H1 (cell line): ENCODE measurements around the gene C2orf66. TPM values are rescaled to one million over a fixed set of nuclear protein-coding genes. Genes with fewer than 3 reads are reported as not detected.

Experiments used
- CTCF ChIA-PET: fragments of 300-600 bp; sonication (Branson Sonifier 250); formaldehyde crosslinking; loops from one replicate; lab custom pipeline; 2021; ENCODE audit not compliant: partially characterized antibody; lab: Charles Lee
- POLR2A ChIA-PET: fragments of 300-600 bp; sonication (Branson Sonifier 250); formaldehyde crosslinking; loops from one replicate; lab custom pipeline; 2021; ENCODE audit warnings: inconsistent platforms; ENCODE audit not compliant: partially characterized antibody; lab: Charles Lee
- DNase-seq, 2 experiments: peaks; one replicate each; pipeline versions ENCODE4 v3.0.0 to v3.0.0-alpha.2; 2010 to 2022; ENCODE audit warnings: low spot score in 2 of 2, low read depth in 1 of 2, mixed read lengths in 1 of 2
- FAIRE-seq: peaks from 2 replicates; lab custom pipeline; 2011; peaks lifted over from hg19 to GRCh38; lab: Jason Lieb, UNC
- H2AFZ ChIP-seq: 2 replicates; pipeline ENCODE4 v1.8.1; 2012; ENCODE audit warnings: low read length, inconsistent platforms
- H2AK5ac ChIP-seq: 2 replicates; pipeline ENCODE4 v1.6.1; 2013; ENCODE audit warnings: low read depth, low read length
- H2BK120ac ChIP-seq: replicated peaks from 2 replicates; pipeline ENCODE3; 2013; ENCODE audit warnings: low read depth, low read length, inconsistent platforms
- H2BK12ac ChIP-seq: 2 replicates; pipeline ENCODE4 v1.6.1; 2013; ENCODE audit warnings: low read depth, low read length
- H2BK15ac ChIP-seq: 2 replicates; pipeline ENCODE4 v1.6.1; 2013; ENCODE audit warnings: low read length
- H2BK20ac ChIP-seq: 2 replicates; pipeline ENCODE4 v1.6.1; 2013; ENCODE audit warnings: low read length
- H2BK5ac ChIP-seq: 2 replicates; pipeline ENCODE4 v1.6.1; 2013; ENCODE audit warnings: low read depth, low read length
- H3K14ac ChIP-seq: 2 replicates; pipeline ENCODE4 v1.6.1; 2013; ENCODE audit warnings: inconsistent platforms; ENCODE audit not compliant: insufficient read length
- H3K18ac ChIP-seq: 2 replicates; pipeline ENCODE4 v1.6.1; 2013; ENCODE audit warnings: low read length; ENCODE audit errors: extremely low read depth
- H3K23ac ChIP-seq: 2 replicates; pipeline ENCODE4 v1.6.1; 2013; ENCODE audit warnings: inconsistent platforms; ENCODE audit not compliant: insufficient read length
- H3K23me2 ChIP-seq: 2 replicates; pipeline ENCODE4 v1.6.1; 2013; ENCODE audit warnings: low read depth, low read length
- H3K27ac ChIP-seq: 2 replicates; pipeline ENCODE4 v1.6.1; 2011; ENCODE audit warnings: low read depth, low read length, inconsistent platforms
- H3K27me3 ChIP-seq, 4 experiments: replicated peaks in 1 of 4; 1 replicate in 1 of 4; 2 replicates in 3 of 4; pipeline versions ENCODE4 v1.6.1 to v1.8.1; 2011 to 2013; ENCODE audit warnings: low read length in 3 of 4, mild to moderate bottlenecking in 3 of 4, inconsistent platforms in 2 of 4, mixed read lengths in 2 of 4, moderate library complexity in 1 of 4; ENCODE audit not compliant: control insufficient read depth in 3 of 4, insufficient read depth in 3 of 4; ENCODE audit errors: extremely low read depth in 1 of 4
- H3K36me3 ChIP-seq, 4 experiments: 2 replicates each; pipeline versions ENCODE4 v1.6.1 to v1.8.1; 2011 to 2013; ENCODE audit warnings: mild to moderate bottlenecking in 4 of 4, low read length in 3 of 4, moderate library complexity in 2 of 4, control low read depth in 1 of 4, inconsistent platforms in 1 of 4; ENCODE audit not compliant: insufficient read depth in 4 of 4, control insufficient read depth in 2 of 4
- H3K4ac ChIP-seq: replicated peaks from 2 replicates; pipeline ENCODE3; 2013; ENCODE audit warnings: low read length, low read depth, mixed read lengths, inconsistent platforms; ENCODE audit not compliant: insufficient read length
- H3K4me1 ChIP-seq, 4 experiments: replicated peaks in 1 of 4; 1 replicate in 1 of 4; 2 replicates in 3 of 4; pipeline versions ENCODE4 v1.6.1 to v1.8.1; 2011 to 2013; ENCODE audit warnings: low read length in 3 of 4, inconsistent platforms in 2 of 4, mixed read lengths in 1 of 4; ENCODE audit not compliant: insufficient read depth in 4 of 4, control insufficient read depth in 3 of 4
- H3K4me2 ChIP-seq, 2 experiments: 2 replicates each; pipeline versions ENCODE4 v1.6.1 to v1.8.1; 2011 to 2013; ENCODE audit warnings: low read depth in 2 of 2, low read length in 2 of 2, control low read depth in 1 of 2, inconsistent platforms in 1 of 2, mild to moderate bottlenecking in 1 of 2; ENCODE audit not compliant: insufficient read depth in 1 of 2
- H3K4me3 ChIP-seq, 4 experiments: fragments of 200-600, 300-600 bp in 1 of 4; sonication (generic), shearing (Covaris generic), sonication (Bioruptor Twin) in 1 of 4; 2 replicates each; pipeline versions ENCODE4 v1.5.1 to v1.8.1; 2011 to 2016; ENCODE audit warnings: low read length in 4 of 4, low read depth in 3 of 4, control low read depth in 2 of 4, inconsistent platforms in 2 of 4, mild to moderate bottlenecking in 2 of 4, mixed read lengths in 1 of 4, moderate library complexity in 1 of 4; ENCODE audit not compliant: insufficient read depth in 2 of 4; ENCODE audit errors: extremely low read depth in 1 of 4
- H3K56ac ChIP-seq: replicated peaks from 2 replicates; pipeline ENCODE3; 2013; ENCODE audit warnings: low read depth, mild to moderate bottlenecking, mixed read lengths, low read length, inconsistent platforms; ENCODE audit not compliant: insufficient read length
- H3K79me1 ChIP-seq: 2 replicates; pipeline ENCODE4 v1.6.1; 2013; ENCODE audit warnings: low read depth, low read length, control low read depth
- H3K79me2 ChIP-seq, 2 experiments: 2 replicates each; pipeline versions ENCODE4 v1.6.1 to v1.8.1; 2012 to 2013; ENCODE audit warnings: low read length in 2 of 2, mild to moderate bottlenecking in 2 of 2, inconsistent platforms in 1 of 2; ENCODE audit not compliant: insufficient read depth in 2 of 2, control insufficient read depth in 1 of 2
- H3K9ac ChIP-seq, 4 experiments: replicated peaks in 1 of 4; 1 replicate in 1 of 4; 2 replicates in 3 of 4; pipeline versions ENCODE4 v1.6.1 to v1.8.1; 2011 to 2013; ENCODE audit warnings: low read depth in 3 of 4, low read length in 3 of 4, control low read depth in 2 of 4, mild to moderate bottlenecking in 2 of 4, moderate library complexity in 2 of 4, inconsistent platforms in 1 of 4; ENCODE audit errors: extremely low read depth in 1 of 4
- H3K9me3 ChIP-seq, 2 experiments: 2 replicates each; pipeline versions ENCODE4 v1.6.1 to v1.8.1; 2012 to 2013; ENCODE audit warnings: mild to moderate bottlenecking in 2 of 2, moderate library complexity in 2 of 2, control low read depth in 1 of 2, inconsistent platforms in 1 of 2, low read depth in 1 of 2, low read length in 1 of 2, mixed read lengths in 1 of 2; ENCODE audit not compliant: insufficient read depth in 2 of 2
- H4K20me1 ChIP-seq, 2 experiments: replicated peaks in 1 of 2; 2 replicates each; pipeline versions ENCODE3 to v1.8.1; 2011 to 2013; ENCODE audit warnings: inconsistent platforms in 2 of 2, low read length in 2 of 2, mild to moderate bottlenecking in 1 of 2; ENCODE audit not compliant: insufficient read depth in 2 of 2, control insufficient read depth in 1 of 2
- H4K5ac ChIP-seq: 2 replicates; pipeline ENCODE4 v1.6.1; 2013; ENCODE audit warnings: low read length, low read depth, mixed read lengths, inconsistent platforms; ENCODE audit not compliant: insufficient read length
- H4K8ac ChIP-seq: 2 replicates; pipeline ENCODE4 v1.8.0; 2013; ENCODE audit warnings: mild to moderate bottlenecking, moderate library complexity, low read length, inconsistent platforms; ENCODE audit not compliant: insufficient read depth; ENCODE audit errors: extremely low read depth
- H4K91ac ChIP-seq: replicated peaks from 2 replicates; pipeline ENCODE3; 2013; ENCODE audit warnings: low read length, mixed read lengths, inconsistent platforms; ENCODE audit not compliant: insufficient read length
- BACH1 ChIP-seq: IDR thresholded peaks from 2 replicates; pipeline ENCODE4 v1.6.1; 2012; ENCODE audit warnings: low read length, improper control_type of control experiment
- CBX8 ChIP-seq: fragments of 300-800, 300-1000 bp; sonication (generic); IDR thresholded peaks from 2 replicates; pipeline ENCODE4 v1.7.1; 2016; ENCODE audit warnings: low read depth, low read length, borderline replicate concordance
- CHD1 ChIP-seq: IDR thresholded peaks from 2 replicates; pipeline ENCODE4 v1.6.1; 2012; ENCODE audit warnings: low read depth, low read length, improper control_type of control experiment
- CREB1 ChIP-seq: IDR thresholded peaks from 2 replicates; pipeline ENCODE4 v1.6.1; 2012; ENCODE audit warnings: inconsistent platforms
- EP300 ChIP-seq, 2 experiments: IDR thresholded peaks; 1 replicate in 1 of 2; 2 replicates in 1 of 2; pipeline ENCODE4 v1.6.1; 2011 to 2012; ENCODE audit warnings: low read depth in 2 of 2, low read length in 2 of 2, mild to moderate bottlenecking in 2 of 2, borderline replicate concordance in 1 of 2, inconsistent platforms in 1 of 2, moderate library complexity in 1 of 2
- GTF2F1 ChIP-seq: IDR thresholded peaks from 2 replicates; pipeline ENCODE4 v1.6.1; 2012; ENCODE audit warnings: low read depth, low read length, improper control_type of control experiment, borderline replicate concordance
- HDAC2 ChIP-seq, 2 experiments: fragments of 300-600 bp in 1 of 2; sonication (generic) in 1 of 2; IDR thresholded peaks; 2 replicates each; pipeline ENCODE4 v1.6.1; 2011 to 2012; ENCODE audit warnings: low read depth in 2 of 2, low read length in 2 of 2, mild to moderate bottlenecking in 2 of 2, moderate library complexity in 2 of 2, borderline replicate concordance in 1 of 2, inconsistent platforms in 1 of 2
- JUN ChIP-seq: IDR thresholded peaks from 2 replicates; pipeline ENCODE4 v1.6.1; 2011; ENCODE audit warnings: low read depth, mild to moderate bottlenecking, improper control_type of control experiment, low read length
- MAFK ChIP-seq: IDR thresholded peaks from 2 replicates; pipeline ENCODE4 v1.6.1; 2012; ENCODE audit warnings: low read depth, mild to moderate bottlenecking, improper control_type of control experiment, low read length
- SIRT6 ChIP-seq: IDR thresholded peaks from one replicate; pipeline ENCODE4 v1.7.1; 2012; ENCODE audit warnings: low read length, inconsistent platforms
- YY1 ChIP-seq: IDR thresholded peaks from 2 replicates; pipeline ENCODE4 v1.6.1; 2011; ENCODE audit warnings: low read depth, mild to moderate bottlenecking, low read length
- WGBS, 2 experiments: shearing (Covaris generic) in 1 of 2; methylation state at CpG; one replicate each; pipeline versions ENCODE4 v1.1.6 to v1.1.7; 2013 to 2015; ENCODE audit warnings: low lambda C conversion rate in 2 of 2, mixed read lengths in 2 of 2, inconsistent platforms in 1 of 2, low coverage in 1 of 2, missing lambda C conversion rate in 1 of 2; ENCODE audit not compliant: insufficient replicate concordance in 2 of 2, insufficient coverage in 1 of 2, insufficient read length in 1 of 2; ENCODE audit errors: extremely low coverage in 1 of 2, missing lambda C conversion rate in 1 of 2; 5-methylcytosine and 5-hydroxymethylcytosine counted together
- polyA plus RNA-seq, 7 experiments: library from polyadenylated mRNA; depleted of rRNA in 3 of 7; stranded (reverse) in 5 of 7; unstranded in 2 of 7; fragments of >200 nt in 5 of 7; fragments of 200-250 nt in 2 of 7; gene quantifications; 1 replicate in 5 of 7; 2 replicates in 1 of 7; 4 replicates in 1 of 7; pipeline versions ENCODE4 v1.2.1 to v1.2.3, GENCODE V29; 2011 to 2013; ENCODE audit warnings: missing spikeins in 2 of 7, mixed read lengths in 2 of 7
- total RNA-seq: library from RNA; stranded (reverse); fragmentation: NEBNext Ultra II Directional; extraction: Animal tissue kit (Norgen Biotek cat#: 25700); gene quantifications from 2 replicates; pipeline ENCODE4 v1.2.1, GENCODE V29; 2021

C2orf66 gene
- total and polyA plus RNA-seq, 2 of the 8 experiments (the other 6 are each of a cell fraction or from before 2014, with no cell fraction given), result not detected

- H3K18ac ChIP-seq, result no peak overlapping the region
- no peak for FAIRE-seq
- H3K23ac ChIP-seq, result no peak overlapping the region
- H3K14ac ChIP-seq, result no peak overlapping the region
- H4K5ac ChIP-seq, result no peak overlapping the region
- no peak overlapping the region for H3K56ac ChIP-seq
- TF ChIP-seq CBX8 (no peak), SIRT6 (no peak), EP300 (IDR thresholded peaks at IDR 0.05; ENCODE audit: borderline replicate concordance in 1 of 2, low read depth in 2 of 2, low read length in 2 of 2) (no peak), CREB1 (no peak), BACH1 (no peak), CHD1 (no peak), HDAC2 (IDR thresholded peaks at IDR 0.05; ENCODE audit: borderline replicate concordance in 1 of 2, low read depth in 2 of 2, low read length in 2 of 2) (no peak), JUN (no peak), GTF2F1 (no peak), YY1 (no peak), MAFK (no peak)
- POLR2A ChIA-PET, result interaction anchor here (1.2 kb wide), 1 partner anchor 10 kb away, joined by 3 read pairs; no protein-coding TSS in a partner anchor
- H3K23me2 ChIP-seq, result no peaks in the 10 kb centered on the region; the same call in 1 of the 2 replicates
- H3K36me3 ChIP-seq, result peaks cover 3 to 73% (median 38%) of the 10 kb centered on the region in 4 experiments
- H3K27me3 ChIP-seq, result no peaks in the 10 kb centered on the region
- no peaks in the 10 kb centered on the region for H3K79me2 ChIP-seq
- H4K8ac ChIP-seq, result no peak overlapping the region
- H2BK5ac ChIP-seq, result no peak overlapping the region
- no peak overlapping the region for H2AFZ ChIP-seq
- H3K9ac ChIP-seq, result no peak overlapping the region
- no peak overlapping the region for H2BK120ac ChIP-seq
- no peak overlapping the region for H3K4ac ChIP-seq
- no peak overlapping the region for H3K4me2 ChIP-seq
- H2BK12ac ChIP-seq, result no peak overlapping the region
- no peaks in the 10 kb centered on the region for H3K4me1 ChIP-seq
- no peak overlapping the region for H3K27ac ChIP-seq
- no peak overlapping the region for H2BK20ac ChIP-seq
- H2BK15ac ChIP-seq, result no peak overlapping the region
- H4K20me1 ChIP-seq, result peaks cover 0 to 3% of the 10 kb centered on the region in 2 experiments
- WGBS, 2 experiments, result 87% methylated on average over 4 of the region's 4 CpGs; no CpG with 5 or more reads in 1 of the 2 experiments
- no peak overlapping the region for H4K91ac ChIP-seq
- no peaks in the 10 kb centered on the region for H3K79me1 ChIP-seq
- H2AK5ac ChIP-seq, result no peak overlapping the region
- no peak overlapping the region for H3K4me3 ChIP-seq
- CTCF ChIA-PET, result interaction anchor here (2.2 kb wide), 1 partner anchor 24 kb away, joined by 5 read pairs; no protein-coding TSS in a partner anchor
- no peak for DNase-seq
- no peaks in the 10 kb centered on the region for H3K9me3 ChIP-seq
Measured at GRCh38 chr2:196783431-196784094, 25.6 kb downstream of the C2orf66 start.
